MM.1S (cell line): ENCODE data around the gene WDFY1.

Source experiments
- DNase-seq: peaks from one replicate; pipeline ENCODE4 v3.0.0-alpha.2; 2015
- H2AFZ ChIP-seq: fragments of 300-600 bp; sonication (generic); 2 replicates; pipeline ENCODE4 v1.6.0; 2016; ENCODE audit warnings: antibody characterized with exemption, low read length
- H3F3A ChIP-seq: fragments of 300-600 bp; sonication (generic); 2 replicates; pipeline ENCODE4 v1.6.1; 2016; ENCODE audit warnings: mild to moderate bottlenecking, antibody characterized with exemption, low read length, moderate library complexity, mixed read lengths; ENCODE audit not compliant: insufficient read depth
- H3K27ac ChIP-seq: fragments of 300-600 bp; sonication (generic); 2 replicates; pipeline ENCODE4 v1.5.1; 2016; ENCODE audit warnings: mild to moderate bottlenecking, low read length
- H3K27me3 ChIP-seq: fragments of 300-600 bp; sonication (generic); replicated peaks from 2 replicates; pipeline ENCODE4 v1.6.0; 2016; ENCODE audit warnings: low read length; ENCODE audit not compliant: insufficient read depth
- H3K36me3 ChIP-seq: fragments of 300-600 bp; sonication (generic); replicated peaks from 2 replicates; pipeline ENCODE4 v1.6.1; 2016; ENCODE audit warnings: mild to moderate bottlenecking, low read length, mixed read lengths; ENCODE audit not compliant: insufficient read depth
- H3K4me1 ChIP-seq: fragments of 300-600 bp; sonication (generic); 2 replicates; pipeline ENCODE4 v1.6.1; 2016; ENCODE audit warnings: low read length, mixed read lengths
- H3K4me2 ChIP-seq: fragments of 300-600 bp; sonication (generic); 2 replicates; pipeline ENCODE4 v1.6.0; 2016; ENCODE audit warnings: low read depth, low read length
- H3K4me3 ChIP-seq: fragments of 300-600 bp; sonication (generic); 2 replicates; pipeline ENCODE4 v1.5.1; 2016; ENCODE audit warnings: low read length, mixed read lengths
- H3K79me2 ChIP-seq: fragments of 300-600 bp; sonication (generic); 2 replicates; pipeline ENCODE4 v1.6.1; 2016; ENCODE audit warnings: mixed run types, low read length, mixed read lengths
- H3K9ac ChIP-seq: fragments of 300-600 bp; sonication (generic); 2 replicates; pipeline ENCODE4 v1.6.1; 2016; ENCODE audit warnings: low read length, mixed read lengths
- H3K9me2 ChIP-seq: fragments of 300-600 bp; sonication (generic); replicated peaks from 2 replicates; pipeline ENCODE4 v1.6.1; 2016; ENCODE audit warnings: mild to moderate bottlenecking, low read length, mixed read lengths; ENCODE audit not compliant: insufficient read depth
- H3K9me3 ChIP-seq: fragments of 300-600 bp; sonication (generic); replicated peaks from 2 replicates; pipeline ENCODE4 v1.6.1; 2016; ENCODE audit warnings: mild to moderate bottlenecking, low read length, mixed read lengths; ENCODE audit not compliant: insufficient read depth
- H4K20me1 ChIP-seq: fragments of 300-600 bp; sonication (generic); 2 replicates; pipeline ENCODE4 v1.6.1; 2016; ENCODE audit warnings: mild to moderate bottlenecking, low read length, moderate library complexity, mixed read lengths; ENCODE audit not compliant: insufficient read depth
- EZH2 ChIP-seq: fragments of 300-600 bp; sonication (generic); optimal IDR thresholded peaks from 2 replicates; pipeline ENCODE3; 2017; ENCODE audit warnings: low read depth, mild to moderate bottlenecking, antibody characterized with exemption, low read length, mixed read lengths
- EZH2phosphoT487 ChIP-seq: fragments of 300-600 bp; sonication (generic); IDR thresholded peaks from 2 replicates; pipeline ENCODE4 v1.6.1; 2018; ENCODE audit warnings: antibody characterized with exemption, low read length
- TF ChIP-seq, protein P1 (sequence below): fragments of 300-600 bp; sonication (generic); IDR thresholded peaks from 2 replicates; pipeline ENCODE4 v1.5.1; 2016; ENCODE audit warnings: antibody characterized with exemption, low read length, mixed read lengths

Gene WDFY1

GRCh38 chr2:223979730-223980396 lies 34.7 kb upstream of the WDFY1 start:
- TF ChIP-seq, protein P1, sequence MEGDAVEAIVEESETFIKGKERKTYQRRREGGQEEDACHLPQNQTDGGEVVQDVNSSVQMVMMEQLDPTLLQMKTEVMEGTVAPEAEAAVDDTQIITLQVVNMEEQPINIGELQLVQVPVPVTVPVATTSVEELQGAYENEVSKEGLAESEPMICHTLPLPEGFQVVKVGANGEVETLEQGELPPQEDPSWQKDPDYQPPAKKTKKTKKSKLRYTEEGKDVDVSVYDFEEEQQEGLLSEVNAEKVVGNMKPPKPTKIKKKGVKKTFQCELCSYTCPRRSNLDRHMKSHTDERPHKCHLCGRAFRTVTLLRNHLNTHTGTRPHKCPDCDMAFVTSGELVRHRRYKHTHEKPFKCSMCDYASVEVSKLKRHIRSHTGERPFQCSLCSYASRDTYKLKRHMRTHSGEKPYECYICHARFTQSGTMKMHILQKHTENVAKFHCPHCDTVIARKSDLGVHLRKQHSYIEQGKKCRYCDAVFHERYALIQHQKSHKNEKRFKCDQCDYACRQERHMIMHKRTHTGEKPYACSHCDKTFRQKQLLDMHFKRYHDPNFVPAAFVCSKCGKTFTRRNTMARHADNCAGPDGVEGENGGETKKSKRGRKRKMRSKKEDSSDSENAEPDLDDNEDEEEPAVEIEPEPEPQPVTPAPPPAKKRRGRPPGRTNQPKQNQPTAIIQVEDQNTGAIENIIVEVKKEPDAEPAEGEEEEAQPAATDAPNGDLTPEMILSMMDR = no peak
- no peak for TF ChIP-seq EZH2
- Histone ChIP-seq H3K27ac (no peak overlapping the region), H2AFZ (no peak overlapping the region), H3K4me2 (no peak overlapping the region), H3F3A (no peaks in the 10 kb centered on the region), H3K9me2 (no peaks in the 10 kb centered on the region), H3K9ac (no peak overlapping the region), H3K4me3 (no peak overlapping the region), H3K79me2 (no peaks in the 10 kb centered on the region), H3K27me3 (no peaks in the 10 kb centered on the region), H3K36me3 (no peaks in the 10 kb centered on the region), H3K4me1 (no peaks in the 10 kb centered on the region), H3K9me3 (no peaks in the 10 kb centered on the region), H4K20me1 (no peaks in the 10 kb centered on the region)
- no peak for DNase-seq

- no peaks in the 10 kb centered on the region for H3K9me3 ChIP-seq
- no peak overlapping the region for H3K9ac ChIP-seq
- H3K4me2 ChIP-seq = no peak overlapping the region
- no peak overlapping the region for H3K4me3 ChIP-seq
- no peaks in the 10 kb centered on the region for H3K27me3 ChIP-seq
- no peaks in the 10 kb centered on the region for H3F3A ChIP-seq
- H3K9me2 ChIP-seq = no peaks in the 10 kb centered on the region
- DNase-seq = no peak
- no peak overlapping the region for H3K27ac ChIP-seq
- no peaks in the 10 kb centered on the region for H3K79me2 ChIP-seq
- no peaks in the 10 kb centered on the region for H3K4me1 ChIP-seq
- no peak overlapping the region for H2AFZ ChIP-seq
- H4K20me1 ChIP-seq = no peaks in the 10 kb centered on the region
- TF ChIP-seq EZH2 (no peak), EZH2phosphoT487 (no peak)
- TF ChIP-seq, protein P1 = no peak
- no peaks in the 10 kb centered on the region for H3K36me3 ChIP-seq
Measured at GRCh38 chr2:223978451-223978850, 33.3 kb upstream of the WDFY1 start.

GRCh38 chr2:223976635-223977226 lies 31.6 kb upstream of the WDFY1 start:
- Histone ChIP-seq H2AFZ (no peak overlapping the region), H3K4me1 (no peaks in the 10 kb centered on the region), H3K4me3 (no peak overlapping the region), H4K20me1 (no peaks in the 10 kb centered on the region), H3K4me2 (no peak overlapping the region), H3K9me3 (no peaks in the 10 kb centered on the region), H3K27me3 (no peaks in the 10 kb centered on the region), H3K36me3 (no peaks in the 10 kb centered on the region), H3K27ac (no peak overlapping the region), H3F3A (no peaks in the 10 kb centered on the region), H3K9me2 (no peaks in the 10 kb centered on the region), H3K9ac (no peak overlapping the region), H3K79me2 (no peaks in the 10 kb centered on the region)
- TF ChIP-seq EZH2 = no peak
- no peak for TF ChIP-seq EZH2phosphoT487
- TF ChIP-seq, protein P1 = no peak
- DNase-seq = no peak
